Stimulated activated CD8-positive, alpha-beta memory T cell treated with anti-CD3 and anti-CD28 coated beads, Interleukin-12 subunit alpha, Interleukin-12 subunit beta, amount 100 ng/mL, for 4 hours (primary cell): ENCODE measurements around the gene SMIM9.

Experiments used
- DNase-seq: peaks from one replicate; pipeline ENCODE4 v3.0.0-alpha.2; 2020; ENCODE audit warnings: low read depth

The SMIM9 gene

GRCh38 chrX:154780968-154781367, 53.5 kb downstream of the SMIM9 start:
- no peak for DNase-seq

DNA sequence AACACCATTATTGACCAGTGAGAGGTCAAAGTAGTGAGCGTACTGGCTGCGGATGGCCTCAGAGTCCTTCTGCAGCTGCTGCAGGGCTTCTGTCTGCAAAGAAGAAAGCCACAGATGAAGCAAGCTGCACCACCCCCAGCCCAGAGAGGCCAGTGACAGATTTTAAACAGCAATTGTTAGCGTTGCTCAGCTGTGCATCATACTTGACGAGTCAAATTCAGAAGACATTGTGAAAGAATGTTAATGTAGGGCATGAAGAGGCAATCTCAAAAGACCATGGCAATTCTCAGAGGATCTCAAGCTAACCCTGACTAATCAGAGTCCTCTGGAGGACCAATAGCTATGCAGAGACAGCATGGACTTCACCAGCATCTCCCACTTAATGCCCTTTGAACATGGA, 55.2 kb downstream of the SMIM9 start:
- DNase-seq: no peak

DNA sequence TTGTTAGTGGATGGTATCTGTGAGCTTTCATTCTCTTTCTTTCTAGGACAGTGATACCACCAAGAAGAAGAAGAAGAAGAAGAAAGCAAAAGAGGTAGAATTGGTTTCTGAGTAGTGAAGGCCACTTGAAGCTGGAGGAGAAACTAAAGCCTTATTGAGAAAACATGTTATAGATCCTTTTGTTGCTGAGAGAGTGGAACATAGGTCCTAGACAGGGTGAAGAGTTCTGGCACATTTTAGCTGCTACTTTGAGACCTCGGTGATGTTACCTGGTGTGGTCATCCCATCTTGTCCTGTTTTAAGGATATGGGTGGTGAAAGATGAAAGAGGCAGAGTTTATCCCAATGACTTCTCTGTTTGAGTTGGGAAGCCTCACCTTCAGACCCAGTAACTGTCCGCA, 57.7 kb downstream of the SMIM9 start:
- no peak for DNase-seq

DNA sequence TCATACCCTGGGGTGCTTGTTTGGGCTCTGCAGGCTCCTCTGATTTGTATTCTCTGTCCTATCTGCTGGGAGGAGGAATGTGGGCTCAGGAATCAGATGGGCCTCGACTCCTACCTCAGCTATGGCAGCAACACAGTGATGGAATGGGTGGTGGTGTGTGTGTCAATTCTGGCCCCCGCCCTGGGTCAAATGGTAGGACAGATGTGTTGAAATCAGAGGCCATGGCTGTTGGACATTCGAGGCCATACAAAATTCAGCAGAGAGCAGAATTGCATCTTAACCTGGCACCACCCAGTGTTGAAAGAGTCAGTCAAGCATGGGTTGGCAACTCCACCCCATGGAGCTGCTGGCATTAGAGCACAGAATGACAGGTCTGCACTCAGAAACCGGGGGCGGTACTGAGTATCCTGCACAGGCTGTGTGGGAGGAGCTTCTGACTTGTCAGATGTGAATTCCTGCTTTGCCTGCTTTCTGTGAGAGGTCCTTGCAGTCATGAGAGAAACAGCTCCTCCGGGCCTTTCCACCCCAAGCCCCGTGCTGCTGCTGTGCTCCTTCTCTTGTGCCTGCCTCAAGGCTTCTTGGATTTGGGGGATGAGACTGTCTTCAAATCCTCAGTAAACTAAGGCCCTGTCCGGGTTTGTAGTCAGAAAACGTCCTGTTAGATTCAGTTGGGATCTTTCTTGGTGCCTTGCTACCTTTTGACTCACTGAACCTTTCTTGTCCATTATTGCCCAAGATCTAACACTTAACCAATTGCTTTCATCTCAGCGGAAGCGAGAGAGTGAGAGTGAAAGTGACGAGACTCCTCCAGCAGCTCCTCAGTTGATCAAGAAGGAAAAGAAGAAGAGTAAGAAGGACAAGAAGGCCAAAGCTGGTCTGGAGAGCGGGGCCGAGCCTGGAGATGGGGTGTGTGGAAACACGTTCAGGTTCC, 58.8 kb downstream of the SMIM9 start:
- DNase-seq: no peak

DNA sequence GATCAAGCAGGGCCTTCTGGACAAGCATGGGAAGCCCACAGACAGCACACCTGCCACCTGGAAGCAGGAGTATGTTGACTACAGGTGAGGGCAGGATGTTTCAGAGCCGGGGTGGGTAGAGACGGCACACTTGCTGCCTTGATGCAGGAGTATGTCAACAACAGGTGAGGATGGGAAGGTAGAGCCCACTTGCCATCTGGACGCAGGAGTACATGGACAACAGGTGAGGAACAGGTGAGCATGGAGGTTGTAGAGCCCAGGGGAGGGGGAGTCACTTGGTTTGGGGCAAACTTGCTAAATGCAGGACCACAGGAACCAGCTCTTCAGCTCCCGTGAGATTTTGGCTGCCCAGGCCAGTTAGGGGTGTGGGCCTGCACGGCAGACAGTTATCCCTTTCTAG, 59.8 kb downstream of the SMIM9 start:
- DNase-seq: no peak
